Common myeloid progenitor, CD34-positive (primary cell): ENCODE measurements around the gene KITLG.

ENCODE experiments used
- CTCF ChIA-PET: fragments of 350-600 bp; sonication (Branson Sonifier 250); formaldehyde crosslinking; loops from one replicate; lab custom pipeline; 2021; ENCODE audit warnings: antibody characterized with exemption; lab: Charles Lee
- POLR2A ChIA-PET: fragments of 350-600 bp; sonication (Branson Sonifier 250); formaldehyde crosslinking; loops from one replicate; lab custom pipeline; 2021; ENCODE audit warnings: antibody characterized with exemption; lab: Charles Lee
- DNase-seq, 3 donors: peaks; one replicate each; pipeline versions ENCODE4 v3.0.0 to v3.0.0-alpha.2; 2013
- H3K27ac ChIP-seq, 2 experiments: 1 replicate in 1 of 2; 2 replicates in 1 of 2; pipeline ENCODE4 v1.7.0; 2013; ENCODE audit warnings: inconsistent platforms in 2 of 2, low read length in 2 of 2, mild to moderate bottlenecking in 2 of 2, low read depth in 1 of 2, moderate library complexity in 1 of 2; ENCODE audit not compliant: severe bottlenecking in 2 of 2, insufficient read depth in 1 of 2, poor library complexity in 1 of 2
- H3K27me3 ChIP-seq, 5 experiments: replicated peaks in 2 of 5; 1 replicate in 3 of 5; 2 replicates in 2 of 5; pipeline versions ENCODE4 v1.6.1 to v1.7.0; 2013; ENCODE audit warnings: low read length in 4 of 5, mild to moderate bottlenecking in 2 of 5, moderate library complexity in 2 of 5, inconsistent platforms in 1 of 5; ENCODE audit not compliant: insufficient read depth in 5 of 5, control insufficient read depth in 4 of 5
- H3K36me3 ChIP-seq, 4 experiments: 1 replicate in 2 of 4; 2 replicates in 2 of 4; pipeline versions ENCODE4 v1.6.1 to v1.7.0; 2013; ENCODE audit warnings: low read length in 3 of 4, control low read depth in 1 of 4, mild to moderate bottlenecking in 1 of 4; ENCODE audit not compliant: control insufficient read depth in 4 of 4, insufficient read depth in 4 of 4
- H3K4me1 ChIP-seq, 4 experiments: 1 replicate in 3 of 4; 2 replicates in 1 of 4; pipeline versions ENCODE4 v1.6.1 to v1.7.1; 2013; ENCODE audit warnings: low read length in 3 of 4, mild to moderate bottlenecking in 3 of 4, control low read depth in 1 of 4, inconsistent platforms in 1 of 4, moderate library complexity in 1 of 4; ENCODE audit not compliant: control insufficient read depth in 4 of 4, insufficient read depth in 4 of 4; ENCODE audit errors: control extremely low read depth in 1 of 4
- H3K4me3 ChIP-seq, 7 experiments: 1 replicate in 4 of 7; 2 replicates in 3 of 7; pipeline versions ENCODE4 v1.5.1 to v1.7.0; 2013; ENCODE audit warnings: mild to moderate bottlenecking in 7 of 7, low read length in 6 of 7, moderate library complexity in 6 of 7, inconsistent platforms in 2 of 7, low read depth in 2 of 7, control low read depth in 1 of 7; ENCODE audit not compliant: insufficient read depth in 4 of 7, control insufficient read depth in 1 of 7; ENCODE audit errors: extremely low read depth in 1 of 7
- H3K9me3 ChIP-seq, 5 experiments: 1 replicate in 4 of 5; 2 replicates in 1 of 5; pipeline versions ENCODE4 v1.6.1 to v1.7.1; 2013; ENCODE audit warnings: low read length in 4 of 5, mild to moderate bottlenecking in 2 of 5, inconsistent platforms in 1 of 5, low read depth in 1 of 5, moderate library complexity in 1 of 5; ENCODE audit not compliant: control insufficient read depth in 4 of 5, insufficient read depth in 2 of 5; ENCODE audit errors: control extremely low read depth in 1 of 5
- WGBS: methylation state at CpG from one replicate; pipeline ENCODE4 v1.1.5; 2013; ENCODE audit not compliant: insufficient coverage; 5-methylcytosine and 5-hydroxymethylcytosine counted together

KITLG gene

DNA sequence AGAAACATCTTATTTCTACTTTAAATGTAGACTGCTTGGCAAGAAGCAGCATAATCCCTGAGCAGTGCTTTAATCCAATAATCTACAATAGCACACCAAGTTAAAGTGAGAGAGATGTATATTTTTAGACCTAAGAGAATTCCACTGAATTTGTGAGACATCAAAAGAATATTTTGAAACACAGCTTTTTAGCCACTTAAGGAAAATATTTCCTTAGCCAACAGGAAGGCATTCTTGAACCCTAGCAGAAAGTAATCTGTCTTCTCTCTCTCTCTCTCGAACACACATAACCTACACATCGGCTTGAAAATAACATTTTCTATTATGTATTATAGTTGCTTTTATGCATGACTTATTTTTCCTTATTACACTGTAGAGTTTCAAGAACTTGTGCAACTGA is 34.0 kb downstream of the KITLG start:
- CTCF ChIA-PET, result no interaction called here
- WGBS, result no CpG with 5 or more reads among the region's 2 CpGs

DNA sequence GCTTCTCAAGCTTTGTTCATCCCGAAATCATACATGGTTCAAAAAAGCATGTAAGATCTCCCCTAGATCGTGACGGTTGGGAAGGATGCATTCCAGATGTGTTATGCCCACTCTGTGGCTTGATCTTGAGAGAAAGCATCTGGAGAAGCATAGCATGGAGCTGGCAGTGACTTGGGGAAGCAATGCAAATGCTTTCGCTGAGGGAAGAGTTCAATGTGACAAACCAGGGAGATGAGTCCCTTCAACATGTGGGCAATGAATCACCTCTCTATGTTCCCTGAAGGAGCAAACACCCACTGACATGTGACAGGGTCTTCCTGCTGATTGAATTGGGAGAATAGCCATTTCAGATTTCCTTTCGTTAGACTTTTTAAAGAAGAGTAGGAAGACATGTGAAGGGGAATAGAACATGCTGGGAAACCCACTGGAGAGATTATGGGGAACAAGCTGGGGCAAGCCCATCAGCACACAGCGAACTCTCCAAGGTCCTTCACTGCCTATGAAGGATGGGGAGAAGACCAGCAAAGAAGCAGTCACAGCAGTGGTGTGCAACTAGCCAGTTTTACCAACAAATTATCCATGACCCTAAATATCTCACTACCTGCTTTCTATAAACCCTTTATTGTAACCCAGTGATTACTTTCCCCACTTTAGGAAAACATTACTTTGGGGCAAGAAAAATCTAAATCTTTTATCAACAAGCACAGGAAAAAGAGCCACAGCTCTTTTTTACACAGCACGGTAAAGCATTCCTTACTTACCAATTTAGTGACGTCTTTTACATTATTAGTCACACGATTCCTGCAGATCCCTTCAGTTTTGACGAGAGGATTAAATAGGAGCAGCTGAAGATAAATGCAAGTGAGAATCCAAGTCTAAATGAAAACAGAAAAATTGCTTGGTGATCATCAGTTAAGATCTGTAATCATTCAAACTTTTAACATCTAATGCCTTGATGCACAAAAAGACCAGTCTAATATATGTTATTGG is 35.0 kb downstream of the KITLG start:
- Histone ChIP-seq H3K9me3 (no peaks in the 10 kb centered on the region), H3K27me3 (no peaks in the 10 kb centered on the region), H3K4me3 (no peak overlapping the region), H3K4me1 (no peaks in the 10 kb centered on the region), H3K27ac (no peak overlapping the region), H3K36me3 (no peaks in the 10 kb centered on the region)
- no peak for DNase-seq
- POLR2A ChIA-PET, result no interaction called here
- WGBS, result 96% methylated on average over 10 of the region's 10 CpGs
- CTCF ChIA-PET, result no interaction called here

More for the DNA sequence above, 34.0 kb downstream of the KITLG start:
- POLR2A ChIA-PET, result no interaction called here
- Histone ChIP-seq H3K36me3 (no peaks in the 10 kb centered on the region), H3K4me3 (no peak overlapping the region), H3K27ac (no peak overlapping the region), H3K27me3 (no peaks in the 10 kb centered on the region), H3K4me1 (no peaks in the 10 kb centered on the region), H3K9me3 (no peaks in the 10 kb centered on the region)
- DNase-seq, result no peak

DNA sequence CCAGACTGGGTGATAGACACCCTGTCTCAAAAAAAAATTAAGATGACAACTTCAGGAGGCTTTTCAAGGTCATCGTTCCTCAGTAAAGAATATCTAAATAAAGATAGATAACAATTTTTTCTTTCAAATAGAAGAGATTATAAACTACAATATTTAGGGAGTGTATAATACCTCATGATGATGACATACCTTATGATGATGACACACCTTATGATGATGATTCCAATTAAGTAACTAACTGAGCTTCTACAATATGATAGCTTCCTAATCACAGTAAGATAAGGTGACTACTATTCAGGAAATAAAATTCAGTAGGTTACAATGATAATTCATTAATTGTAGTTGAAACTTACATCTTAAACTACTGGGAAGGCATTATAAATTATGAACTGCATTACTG is 40.4 kb downstream of the KITLG start:
- Histone ChIP-seq H3K36me3 (no peaks in the 10 kb centered on the region), H3K4me3 (no peak overlapping the region), H3K27ac (no peak overlapping the region), H3K9me3 (no peaks in the 10 kb centered on the region), H3K27me3 (no peaks in the 10 kb centered on the region), H3K4me1 (no peaks in the 10 kb centered on the region)
- POLR2A ChIA-PET, result no interaction called here
- WGBS, result no CpG with 5 or more reads among the region's 1 CpG
- no peak for DNase-seq
- CTCF ChIA-PET, result no interaction called here

DNA sequence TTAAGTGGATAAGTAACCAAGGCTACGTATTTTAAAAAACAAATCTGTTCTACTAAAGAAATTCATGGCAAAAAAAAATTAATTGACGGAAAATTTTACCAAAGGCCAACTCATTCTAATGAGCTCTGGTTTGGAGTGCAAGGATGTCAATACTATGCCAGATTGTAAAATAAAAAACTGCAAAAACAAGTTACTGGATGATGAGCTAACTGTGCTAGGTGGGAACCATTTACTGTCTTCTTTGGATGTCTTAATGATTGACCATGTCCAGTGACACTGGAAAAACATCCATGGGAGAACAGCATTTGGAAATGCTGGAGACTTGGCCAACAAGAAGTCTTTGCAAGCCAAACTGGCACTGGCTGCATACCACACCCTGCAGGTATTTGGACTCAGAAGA is 41.6 kb downstream of the KITLG start:
- ChIA-PET CTCF (no interaction called here), POLR2A (no interaction called here)
- Histone ChIP-seq H3K27me3 (no peaks in the 10 kb centered on the region), H3K4me1 (no peaks in the 10 kb centered on the region), H3K27ac (no peak overlapping the region), H3K9me3 (no peaks in the 10 kb centered on the region), H3K36me3 (no peaks in the 10 kb centered on the region), H3K4me3 (no peak overlapping the region)
- DNase-seq, result no peak
- 86% methylated on average over 1 of the region's 2 CpGs for WGBS

DNA sequence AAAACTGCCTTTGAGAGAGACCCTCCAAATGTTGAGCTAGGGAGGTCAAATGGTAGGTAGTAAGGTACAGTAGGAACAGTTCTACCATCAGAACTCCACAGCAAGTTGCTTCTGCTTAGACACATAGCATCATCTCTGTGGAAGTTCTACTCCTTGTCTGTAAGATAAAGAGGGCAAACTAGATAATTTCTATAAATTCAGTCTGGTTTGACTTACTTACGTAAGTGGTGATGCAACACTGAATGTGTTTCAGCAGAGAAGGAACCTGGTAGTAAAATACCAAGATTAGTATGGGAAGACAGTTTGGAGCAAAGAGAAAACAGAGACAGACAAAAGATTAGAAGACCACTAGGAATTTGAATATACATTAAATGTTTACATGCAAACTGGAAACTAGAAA is 42.0 kb downstream of the KITLG start:
- DNase-seq, result no peak
- Histone ChIP-seq H3K27ac (no peak overlapping the region), H3K27me3 (no peaks in the 10 kb centered on the region), H3K4me3 (no peak overlapping the region), H3K9me3 (no peaks in the 10 kb centered on the region), H3K4me1 (no peaks in the 10 kb centered on the region), H3K36me3 (no peaks in the 10 kb centered on the region)
- WGBS, result 100% methylated on average over 1 of the region's 1 CpG
- POLR2A ChIA-PET, result no interaction called here
- CTCF ChIA-PET, result no interaction called here

DNA sequence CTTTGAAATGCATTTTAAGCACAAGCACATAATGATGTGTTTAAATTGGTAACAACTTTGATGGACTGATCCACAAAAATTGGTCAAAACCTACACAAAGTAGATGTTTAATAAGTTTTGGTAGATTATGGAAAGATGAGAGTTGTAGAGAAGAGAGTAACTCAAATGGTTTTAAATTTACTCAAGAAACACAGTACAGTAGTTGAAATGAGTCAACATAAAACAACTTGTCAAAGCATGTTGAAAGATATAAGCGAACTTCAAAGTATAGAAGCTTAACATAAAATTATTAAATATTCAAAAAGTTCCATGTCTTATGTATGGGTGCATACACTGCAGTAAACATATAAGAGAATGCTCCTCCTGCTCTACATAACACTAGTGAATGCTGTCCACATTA is 49.4 kb downstream of the KITLG start:
- Histone ChIP-seq H3K4me3 (no peak overlapping the region), H3K27ac (no peak overlapping the region), H3K36me3 (no peaks in the 10 kb centered on the region), H3K9me3 (peaks cover 0 to 3% (median 0%) of the 10 kb centered on the region in 5 experiments), H3K27me3 (no peaks in the 10 kb centered on the region), H3K4me1 (no peaks in the 10 kb centered on the region)
- CTCF ChIA-PET, result no interaction called here
- no CpG with 5 or more reads among the region's 1 CpG for WGBS
- POLR2A ChIA-PET, result no interaction called here
- no peak for DNase-seq
